Measurements from ENCODE around the gene LRG1. TPM values are rescaled to one million over a fixed set of nuclear protein-coding genes. Genes with fewer than 3 reads are reported as not detected.

LRG1 gene
- total and polyA plus RNA-seq, 9 of the 15 experiments (the other 6 are each of a cell fraction or from before 2014, with no cell fraction given) = 1.5 to 11.9 (median 8.7) TPM

DNA sequence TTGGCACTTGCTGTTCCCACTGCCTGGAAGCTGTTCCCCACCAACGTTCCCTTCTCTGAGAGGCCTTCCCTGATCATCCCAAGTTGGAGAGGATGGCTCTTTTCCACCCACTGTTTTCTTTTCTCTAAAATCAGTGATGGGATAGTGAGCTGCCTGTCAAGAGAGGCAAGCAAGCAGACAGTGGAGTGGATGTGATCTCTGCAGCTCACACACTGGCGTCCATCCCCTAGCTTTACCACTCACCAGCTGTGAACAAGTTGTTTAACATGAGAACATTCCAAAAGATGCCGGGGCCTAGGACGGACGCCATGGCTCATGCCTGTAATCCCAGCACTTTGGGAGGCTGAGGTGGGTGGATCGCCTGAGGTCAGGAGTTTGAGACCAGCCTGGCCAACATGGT, 47.7 kb upstream of the LRG1 start:
- H3K27ac ChIP-seq (ENCODE audit: extremely low read depth, low read depth, low read length) = no peak overlapping the region
- peak; percentile 30 for TF ChIP-seq RBM25 (IDR thresholded peaks at IDR 0.05; ENCODE audit: low read depth, low read length, severe bottlenecking)
- no peak for TF ChIP-seq NCOA2 (IDR thresholded peaks at IDR 0.05; ENCODE audit: partially characterized antibody in 2 of 2)
- TF ChIP-seq BCOR (IDR thresholded peaks at IDR 0.05) = peak; percentile 56
- TF ChIP-seq PCBP2 (IDR thresholded peaks at IDR 0.05; ENCODE audit: low read depth, low read length, poor library complexity, severe bottlenecking) = no peak
- no peaks in the 10 kb centered on the region for H3K79me2 ChIP-seq (ENCODE audit: control insufficient read depth, insufficient read depth, low read length)
- no TSS peak for BruUV-seq (replicated peaks)
- 33% methylated on average over 6 of the region's 6 CpGs for WGBS (ENCODE audit: insufficient coverage, low coverage, missing lambda C conversion rate)
- H2AFZ ChIP-seq (ENCODE audit: low read depth, low read length) = no peak overlapping the region
- no peaks in the 10 kb centered on the region for H3K27me3 ChIP-seq (ENCODE audit: control insufficient read depth in 2 of 2, insufficient read depth in 2 of 2, low read length in 2 of 2)
- in situ Hi-C loops (cut with MboI) (no loop called here), intact Hi-C loops (cut with micrococcal nuclease) (no loop called here)
- H3K4me3 ChIP-seq = no peak overlapping the region
- DNase-seq (ENCODE audit: extremely low read depth in 1 of 4, low spot score in 3 of 4) (no peak), ATAC-seq (no peak), FAIRE-seq (no peak)
- no peak overlapping the region for H3K9ac ChIP-seq (ENCODE audit: insufficient read depth in 1 of 2, low read depth in 2 of 2, low read length in 2 of 2)
- no peaks in the 10 kb centered on the region for H3K9me1 ChIP-seq (ENCODE audit: control insufficient read depth, insufficient read depth, low read length)
- no peaks in the 10 kb centered on the region for H3K36me3 ChIP-seq (ENCODE audit: control insufficient read depth, insufficient read depth, low read length)
- H3K9me3 ChIP-seq (replicated peaks; ENCODE audit: control insufficient read depth, insufficient read depth, low read depth, low read length) = no peaks in the 10 kb centered on the region
- POLR2A ChIA-PET = interaction anchor here (1.0 kb wide), 1 partner anchor 50 kb away, joined by 3 read pairs; no protein-coding TSS in a partner anchor
- H4K20me1 ChIP-seq (replicated peaks; ENCODE audit: control insufficient read depth, insufficient read depth, low read length) = no peaks in the 10 kb centered on the region
- CTCF ChIA-PET (ENCODE audit: low intra/inter-chr PET ratio) = no interaction called here
- no peak overlapping the region for H3K4me2 ChIP-seq (ENCODE audit: insufficient read depth, low read length)
- H3K4me1 ChIP-seq (replicated peaks in 1 of 2; ENCODE audit: control insufficient read depth in 2 of 2, insufficient read depth in 2 of 2, low read length in 2 of 2) = peaks cover 4 to 24% of the 10 kb centered on the region in 2 experiments; a peak in 3 of 5 replicates

DNA sequence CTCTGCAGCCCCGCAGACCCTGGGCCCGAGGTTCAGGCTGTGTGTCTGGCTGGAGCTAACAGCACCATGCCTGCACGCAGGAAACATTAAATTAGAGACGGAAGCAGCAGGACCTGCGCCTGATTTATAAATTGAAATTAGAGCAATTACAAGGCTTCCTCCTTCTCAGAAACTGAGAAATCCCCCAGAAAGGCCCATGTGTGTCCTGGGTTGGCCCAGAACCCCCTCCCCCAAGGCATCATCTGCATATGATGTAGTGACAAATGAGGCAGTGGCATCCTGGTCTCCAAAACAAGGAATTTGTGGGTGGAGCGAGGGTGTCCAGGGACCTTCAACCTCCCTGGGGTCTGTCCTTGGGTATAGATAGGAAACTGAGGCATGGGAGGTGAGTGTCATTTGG, 46.9 kb upstream of the LRG1 start:
- no TSS peak for BruUV-seq (replicated peaks)
- Histone ChIP-seq H3K4me2 (ENCODE audit: insufficient read depth, low read length) (no peak overlapping the region), H3K36me3 (ENCODE audit: control insufficient read depth, insufficient read depth, low read length) (no peaks in the 10 kb centered on the region), H3K9me1 (ENCODE audit: control insufficient read depth, insufficient read depth, low read length) (no peaks in the 10 kb centered on the region), H4K20me1 (replicated peaks; ENCODE audit: control insufficient read depth, insufficient read depth, low read length) (no peaks in the 10 kb centered on the region), H3K4me1 (replicated peaks in 1 of 2; ENCODE audit: control insufficient read depth in 2 of 2, insufficient read depth in 2 of 2, low read length in 2 of 2) (peaks cover 8 to 28% of the 10 kb centered on the region in 2 experiments; a peak in 3 of 5 replicates), H2AFZ (ENCODE audit: low read depth, low read length) (no peak overlapping the region), H3K4me3 (no peak overlapping the region), H3K79me2 (ENCODE audit: control insufficient read depth, insufficient read depth, low read length) (no peaks in the 10 kb centered on the region), H3K27me3 (ENCODE audit: control insufficient read depth in 2 of 2, insufficient read depth in 2 of 2, low read length in 2 of 2) (no peaks in the 10 kb centered on the region), H3K27ac (ENCODE audit: extremely low read depth, low read depth, low read length) (no peak overlapping the region), H3K9ac (ENCODE audit: insufficient read depth in 1 of 2, low read depth in 2 of 2, low read length in 2 of 2) (no peak overlapping the region), H3K9me3 (replicated peaks; ENCODE audit: control insufficient read depth, insufficient read depth, low read depth, low read length) (no peaks in the 10 kb centered on the region)
- no peak for FAIRE-seq
- ChIA-PET CTCF (ENCODE audit: low intra/inter-chr PET ratio) (no interaction called here), POLR2A (no interaction called here)
- in situ Hi-C loops (cut with MboI) = no loop called here
- WGBS (ENCODE audit: insufficient coverage, low coverage, missing lambda C conversion rate) = 58% methylated on average over 6 of the region's 6 CpGs
- ATAC-seq = no peak
- no peak for DNase-seq (ENCODE audit: extremely low read depth in 1 of 4, low spot score in 3 of 4)
- intact Hi-C loops (cut with micrococcal nuclease) = no loop called here
- no peak for TF ChIP-seq SREBF2 (CRISPR knock-in tag; IDR thresholded peaks at IDR 0.05)
- TF ChIP-seq, protein P1, sequence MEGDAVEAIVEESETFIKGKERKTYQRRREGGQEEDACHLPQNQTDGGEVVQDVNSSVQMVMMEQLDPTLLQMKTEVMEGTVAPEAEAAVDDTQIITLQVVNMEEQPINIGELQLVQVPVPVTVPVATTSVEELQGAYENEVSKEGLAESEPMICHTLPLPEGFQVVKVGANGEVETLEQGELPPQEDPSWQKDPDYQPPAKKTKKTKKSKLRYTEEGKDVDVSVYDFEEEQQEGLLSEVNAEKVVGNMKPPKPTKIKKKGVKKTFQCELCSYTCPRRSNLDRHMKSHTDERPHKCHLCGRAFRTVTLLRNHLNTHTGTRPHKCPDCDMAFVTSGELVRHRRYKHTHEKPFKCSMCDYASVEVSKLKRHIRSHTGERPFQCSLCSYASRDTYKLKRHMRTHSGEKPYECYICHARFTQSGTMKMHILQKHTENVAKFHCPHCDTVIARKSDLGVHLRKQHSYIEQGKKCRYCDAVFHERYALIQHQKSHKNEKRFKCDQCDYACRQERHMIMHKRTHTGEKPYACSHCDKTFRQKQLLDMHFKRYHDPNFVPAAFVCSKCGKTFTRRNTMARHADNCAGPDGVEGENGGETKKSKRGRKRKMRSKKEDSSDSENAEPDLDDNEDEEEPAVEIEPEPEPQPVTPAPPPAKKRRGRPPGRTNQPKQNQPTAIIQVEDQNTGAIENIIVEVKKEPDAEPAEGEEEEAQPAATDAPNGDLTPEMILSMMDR (IDR thresholded peaks at IDR 0.05 in 2 of 3, conservative IDR thresholded peaks at IDR 0.05 in 1 of 3; ENCODE audit: insufficient read depth in 2 of 3, low read depth in 1 of 3, low read length in 3 of 3) = no peak
- no peak for TF ChIP-seq STAT5B (CRISPR knock-in tag; IDR thresholded peaks at IDR 0.05)
- TF ChIP-seq JUN (IDR thresholded peaks at IDR 0.05; ENCODE audit: borderline replicate concordance, low read depth, low read length) = no peak
- TF ChIP-seq JUN (CRISPR knock-in tag; IDR thresholded peaks at IDR 0.05; ENCODE audit: borderline replicate concordance) = no peak
- TF ChIP-seq, protein P2, sequence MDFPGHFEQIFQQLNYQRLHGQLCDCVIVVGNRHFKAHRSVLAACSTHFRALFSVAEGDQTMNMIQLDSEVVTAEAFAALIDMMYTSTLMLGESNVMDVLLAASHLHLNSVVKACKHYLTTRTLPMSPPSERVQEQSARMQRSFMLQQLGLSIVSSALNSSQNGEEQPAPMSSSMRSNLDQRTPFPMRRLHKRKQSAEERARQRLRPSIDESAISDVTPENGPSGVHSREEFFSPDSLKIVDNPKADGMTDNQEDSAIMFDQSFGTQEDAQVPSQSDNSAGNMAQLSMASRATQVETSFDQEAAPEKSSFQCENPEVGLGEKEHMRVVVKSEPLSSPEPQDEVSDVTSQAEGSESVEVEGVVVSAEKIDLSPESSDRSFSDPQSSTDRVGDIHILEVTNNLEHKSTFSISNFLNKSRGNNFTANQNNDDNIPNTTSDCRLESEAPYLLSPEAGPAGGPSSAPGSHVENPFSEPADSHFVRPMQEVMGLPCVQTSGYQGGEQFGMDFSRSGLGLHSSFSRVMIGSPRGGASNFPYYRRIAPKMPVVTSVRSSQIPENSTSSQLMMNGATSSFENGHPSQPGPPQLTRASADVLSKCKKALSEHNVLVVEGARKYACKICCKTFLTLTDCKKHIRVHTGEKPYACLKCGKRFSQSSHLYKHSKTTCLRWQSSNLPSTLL (IDR thresholded peaks at IDR 0.05) = no peak
- TF ChIP-seq EZH2 (IDR thresholded peaks at IDR 0.05; ENCODE audit: borderline replicate concordance, low read depth, low read length) = no peak
